GM21367 (cell line): ENCODE results near the gene MYLIP.

Experiments
- ATAC-seq: cut with Tn5 transposase; IDR thresholded peaks from one replicate; pipeline ENCODE4 v1.9.1; 2021; ENCODE audit not compliant: unreplicated experiment

MYLIP gene

DNA sequence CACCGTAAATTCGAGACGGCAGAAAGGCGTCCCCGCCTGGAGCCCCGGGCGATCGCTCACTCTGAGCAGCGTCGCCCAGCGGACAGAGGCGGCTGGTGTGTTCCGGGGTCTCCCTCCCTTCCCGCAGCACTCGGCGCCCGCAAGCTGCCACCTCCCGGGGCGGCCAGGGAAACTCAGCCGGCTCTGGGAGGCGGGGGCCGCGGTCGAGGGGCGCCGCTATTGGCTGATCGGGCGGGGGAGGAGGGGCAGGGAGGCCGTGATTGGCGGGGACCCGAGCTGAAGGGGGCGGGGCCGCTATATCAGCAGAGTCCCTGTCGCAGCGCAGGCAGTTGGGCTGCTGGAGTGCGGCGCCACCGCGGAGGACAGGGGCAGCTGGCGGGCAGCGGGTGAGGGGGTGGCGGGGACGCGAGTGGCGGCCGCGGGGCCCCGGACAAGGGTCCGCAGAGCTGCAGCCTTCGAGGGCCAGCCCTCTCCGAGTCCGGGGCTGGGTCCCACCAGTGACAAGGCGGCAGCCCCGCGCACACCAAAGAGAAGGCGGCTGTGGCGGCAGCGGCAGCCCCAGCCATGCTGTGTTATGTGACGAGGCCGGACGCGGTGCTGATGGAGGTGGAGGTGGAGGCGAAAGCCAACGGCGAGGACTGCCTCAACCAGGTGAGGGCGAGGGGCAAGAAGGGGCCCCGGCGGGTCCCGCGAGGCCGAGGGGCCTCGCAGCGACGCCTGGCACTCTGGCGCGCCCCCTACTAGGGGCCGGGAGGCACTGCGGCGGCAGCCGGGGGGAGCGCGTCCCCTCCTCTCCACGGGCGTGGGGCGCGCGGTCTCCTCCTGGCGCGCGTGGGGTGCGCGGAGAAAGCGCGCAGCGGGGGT is at the start of gene MYLIP:
MYLIP (plus strand) TSS at position 328 of the 864 bp plus-strand sequence; CDS start at position 565, 237 bp downstream.
- peak; percentile 67 for ATAC-seq

DNA sequence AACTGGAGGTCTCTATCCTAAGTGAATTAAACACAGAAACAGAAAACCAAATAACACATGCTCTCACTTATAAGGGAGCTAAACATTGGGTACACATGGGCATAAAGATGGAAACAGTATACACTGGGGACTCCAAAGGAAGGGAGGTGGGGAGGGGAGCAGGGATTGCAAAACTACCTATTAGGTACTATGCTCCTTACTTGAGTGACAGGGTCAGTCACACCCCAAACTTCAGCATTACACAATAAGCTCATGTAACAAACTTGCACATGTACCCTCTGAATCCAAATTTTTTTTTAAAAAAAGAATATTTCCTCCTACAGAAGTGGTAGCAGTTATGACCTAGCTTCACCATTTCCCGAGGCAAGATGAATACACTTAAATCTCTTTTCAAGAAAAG is 49.5 kb upstream of the MYLIP start:
- no peak for ATAC-seq

DNA sequence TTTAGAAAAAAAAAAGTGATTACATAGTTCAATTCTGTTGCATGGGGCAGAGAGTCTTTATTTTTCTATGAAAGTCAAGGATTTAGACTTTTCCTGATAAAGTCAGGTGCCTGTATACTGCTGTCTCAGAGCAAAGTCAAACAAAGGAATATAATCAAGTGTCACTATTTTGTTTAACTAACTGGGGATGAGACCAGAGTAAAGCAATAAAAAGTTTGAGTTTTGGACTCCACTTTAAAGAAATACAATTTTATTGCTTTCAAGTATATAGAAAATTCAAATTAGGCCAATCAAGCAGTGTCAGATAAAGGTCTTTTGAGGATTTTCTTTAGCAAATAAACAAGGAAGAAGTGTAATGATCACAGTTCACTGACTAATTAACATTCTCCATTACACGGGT is 48.7 kb upstream of the MYLIP start:
- ATAC-seq = no peak

- ATAC-seq = no peak
Observed at GRCh38 chr6:16081326-16081725, 47.6 kb upstream of the MYLIP start.

- ATAC-seq = no peak
Observed at GRCh38 chr6:16082361-16082760, 46.5 kb upstream of the MYLIP start.

- no peak for ATAC-seq
Observed at GRCh38 chr6:16086965-16087364, 41.9 kb upstream of the MYLIP start.

- no peak for ATAC-seq
Observed at GRCh38 chr6:16087386-16087785, 41.5 kb upstream of the MYLIP start.

DNA sequence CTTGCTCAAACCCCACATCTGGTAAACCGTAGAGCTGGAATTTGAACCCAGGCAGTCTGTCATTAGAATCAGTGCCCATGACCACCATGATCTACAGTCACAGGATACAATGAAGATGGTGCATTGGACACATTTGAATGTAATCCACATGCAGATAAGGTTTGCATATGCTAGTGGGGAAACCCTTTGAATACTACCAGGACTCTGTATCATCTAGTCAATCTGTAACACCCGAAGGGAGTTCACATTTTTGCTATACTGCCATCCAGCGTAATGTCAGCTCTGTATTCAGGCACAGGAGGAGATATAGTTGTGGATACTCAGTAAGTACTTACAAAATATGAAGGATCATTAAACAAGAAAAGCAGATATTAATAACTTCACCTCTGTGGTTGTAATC is 40.5 kb upstream of the MYLIP start:
- no peak for ATAC-seq

- no peak for ATAC-seq
Observed at GRCh38 chr6:16089232-16090062, 39.4 kb upstream of the MYLIP start.

GRCh38 chr6:16090452-16090851 is 38.4 kb upstream of the MYLIP start:
- ATAC-seq = no peak

GRCh38 chr6:16090920-16091319 is 38.0 kb upstream of the MYLIP start:
- ATAC-seq = no peak

DNA sequence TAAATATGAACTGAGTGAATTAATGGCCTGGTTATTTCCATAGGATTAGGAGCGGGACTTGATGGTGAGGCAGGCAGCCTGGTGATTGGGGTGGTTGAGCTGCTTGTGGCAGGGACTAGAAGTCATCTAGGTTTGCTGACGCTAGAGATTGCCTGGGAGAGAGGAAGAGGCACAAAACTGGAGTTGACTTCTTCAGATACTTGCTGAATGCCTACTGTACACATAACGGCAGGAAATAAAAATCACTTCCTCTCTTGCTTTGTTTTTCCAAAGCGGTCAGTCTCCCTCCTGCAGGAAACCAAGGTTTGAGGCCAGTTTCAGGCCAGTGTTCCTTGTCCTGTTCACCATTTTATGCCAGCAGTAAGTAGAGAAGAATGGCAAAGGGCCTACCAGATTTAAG is 36.7 kb upstream of the MYLIP start:
- ATAC-seq = no peak

DNA sequence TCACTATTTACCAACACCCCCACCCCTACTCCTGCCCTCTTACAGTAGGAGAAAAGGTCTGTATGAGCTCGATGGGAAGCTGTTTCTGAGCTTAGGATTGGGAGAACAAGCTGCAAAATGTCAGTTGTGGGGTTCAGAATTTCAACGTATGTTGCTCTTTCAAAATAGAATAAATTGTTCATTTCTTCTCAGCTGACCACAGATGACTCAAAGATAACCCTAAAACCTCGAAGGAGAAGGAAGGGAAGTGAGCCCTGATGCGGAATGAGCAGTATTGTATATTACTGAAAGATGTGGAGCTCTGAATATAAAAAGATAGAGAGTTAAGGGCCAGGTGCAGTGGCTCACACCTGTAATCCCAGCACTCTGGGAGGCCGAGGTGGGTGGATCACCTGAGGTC is 35.9 kb upstream of the MYLIP start:
- no peak for ATAC-seq

GRCh38 chr6:16095180-16095579 is 33.7 kb upstream of the MYLIP start:
- no peak for ATAC-seq

DNA sequence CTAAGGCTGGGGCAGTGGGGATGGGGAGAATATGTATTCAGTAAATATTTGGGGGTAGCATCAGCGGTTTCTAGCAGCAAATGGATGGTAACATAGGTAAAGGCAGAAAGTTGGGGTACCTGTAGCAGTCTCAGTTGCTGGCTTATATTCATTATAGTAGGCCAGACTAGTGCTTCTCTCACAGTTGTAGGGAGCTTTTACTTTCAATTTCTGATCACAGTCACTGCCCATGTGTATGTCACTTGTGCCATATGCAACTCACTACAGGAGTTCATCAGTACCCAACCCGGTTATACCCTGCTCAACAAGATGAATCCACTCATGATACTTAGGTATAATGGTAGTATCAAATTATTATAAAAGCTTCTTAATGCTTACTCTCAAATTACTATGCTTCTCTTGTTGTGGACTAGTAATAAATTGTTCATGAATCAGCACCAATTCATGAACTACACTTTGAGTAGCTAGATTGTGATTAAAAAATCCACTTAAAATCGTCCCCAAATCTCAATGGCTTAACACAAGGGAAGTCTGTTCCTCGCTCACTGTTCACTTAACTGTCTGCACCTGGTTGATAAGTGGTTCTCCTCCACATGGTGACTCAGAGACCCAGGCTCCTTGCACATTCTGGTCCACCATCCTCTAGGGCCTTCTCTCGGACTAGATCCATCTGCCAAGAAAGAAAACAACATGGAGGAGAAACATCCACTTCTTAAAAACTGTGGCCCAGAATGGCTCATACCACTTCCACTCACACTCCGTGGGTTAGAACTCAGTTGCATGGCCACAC is 31.3 kb upstream of the MYLIP start:
- no peak for ATAC-seq

DNA sequence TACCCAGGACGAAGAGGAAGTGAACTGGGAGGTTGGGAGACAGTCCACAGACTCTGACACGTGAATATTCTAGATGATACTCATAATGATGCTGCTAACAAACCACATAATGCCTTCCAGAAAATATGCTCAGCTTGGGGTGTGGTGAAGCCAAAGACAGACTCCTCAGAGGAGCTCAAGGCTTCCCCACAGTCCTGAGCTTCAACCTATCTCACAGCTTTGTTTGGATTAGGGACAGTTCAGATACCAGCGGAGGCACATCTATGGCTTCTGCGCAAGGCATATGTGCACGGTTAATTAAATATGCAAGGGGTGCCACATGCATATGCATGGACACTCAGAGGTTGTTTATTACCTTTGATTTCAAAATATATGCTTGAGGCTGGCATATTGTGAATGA is 30.7 kb upstream of the MYLIP start:
- no peak for ATAC-seq

- no peak for ATAC-seq
Observed at GRCh38 chr6:16102208-16102607, 26.7 kb upstream of the MYLIP start.

DNA sequence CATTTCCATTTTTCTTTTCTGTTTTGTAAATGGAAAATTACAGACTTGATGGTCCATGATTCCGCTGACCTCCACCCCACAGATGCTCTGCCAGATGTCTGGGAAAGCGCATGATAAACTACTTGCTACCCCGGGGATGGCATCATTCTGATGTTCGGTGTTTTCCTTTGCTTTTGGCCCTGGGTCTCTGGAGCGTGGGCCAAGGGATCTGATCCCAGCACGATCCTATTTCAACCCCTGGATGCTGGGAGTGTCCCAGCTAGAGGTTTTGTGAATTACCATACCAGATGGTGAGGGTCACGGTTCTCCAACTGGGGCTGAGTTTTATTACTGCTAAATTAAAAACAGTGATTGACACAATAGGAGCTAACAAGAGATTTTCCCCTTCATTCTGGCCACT is 25.2 kb upstream of the MYLIP start:
- ATAC-seq = no peak

GRCh38 chr6:16104624-16105433 is 24.1 kb upstream of the MYLIP start:
- ATAC-seq = no peak

- ATAC-seq = no peak
Observed at GRCh38 chr6:16105854-16106253, 23.0 kb upstream of the MYLIP start.
